HepG2 (cell line): ENCODE data around the gene EXOSC9.

ENCODE experiments used
- BCLAF1 ChIP-seq: fragments of 450-650 bp; IDR thresholded peaks from 2 replicates; pipeline ENCODE4 v1.6.1; 2017; ENCODE audit warnings: mild to moderate bottlenecking
- CBX5 ChIP-seq: sonication (generic); formaldehyde crosslinking; IDR thresholded peaks from 2 replicates; pipeline ENCODE4 v1.4.0; 2020; ENCODE audit warnings: missing genetic modification reagents, borderline replicate concordance
- CTCF ChIP-seq: sonication (generic); formaldehyde crosslinking; IDR thresholded peaks from 2 replicates; pipeline ENCODE4 v1.5.0; 2020; ENCODE audit warnings: mild to moderate bottlenecking, missing genetic modification reagents, moderate library complexity
- JUNB ChIP-seq: sonication (generic); formaldehyde crosslinking; IDR thresholded peaks from 2 replicates; pipeline ENCODE4 v1.8.0; 2022; ENCODE audit warnings: missing genetic modification reagents, mild to moderate bottlenecking, borderline replicate concordance
- MYC ChIP-seq: sonication (generic); formaldehyde crosslinking; IDR thresholded peaks from 2 replicates; pipeline ENCODE4 v1.9.0; 2021; ENCODE audit warnings: missing genetic modification reagents, borderline replicate concordance
- PCBP1 ChIP-seq: fragments of 200-400 bp; formaldehyde crosslinking; IDR thresholded peaks from 2 replicates; pipeline ENCODE4 v1.6.1; 2017; ENCODE audit warnings: mild to moderate bottlenecking, low read depth, low read length, borderline replicate concordance
- PHF8 ChIP-seq: sonication (generic); formaldehyde crosslinking; IDR thresholded peaks from 2 replicates; pipeline ENCODE4 v1.5.0; 2020; ENCODE audit warnings: missing genetic modification reagents
- POLR2A ChIP-seq, 2 experiments: IDR thresholded peaks; 2 replicates each; pipeline ENCODE4 v1.6.1; 2011; ENCODE audit warnings: low read depth in 2 of 2, low read length in 2 of 2, mild to moderate bottlenecking in 1 of 2, moderate library complexity in 1 of 2; ENCODE audit not compliant: insufficient read depth in 1 of 2
- SIN3A ChIP-seq: IDR thresholded peaks from 2 replicates; pipeline ENCODE4 v1.6.1; 2011; ENCODE audit warnings: low read depth, mild to moderate bottlenecking, control low read depth, low read length, borderline replicate concordance
- ZBTB20 ChIP-seq: sonication (generic); formaldehyde crosslinking; IDR thresholded peaks from 2 replicates; pipeline ENCODE4 v1.8.1; 2023; ENCODE audit warnings: missing genetic modification reagents, low read depth, mild to moderate bottlenecking, borderline replicate concordance
- ZBTB37 ChIP-seq: sonication (generic); formaldehyde crosslinking; IDR thresholded peaks from 2 replicates; pipeline ENCODE4 v1.4.0; 2020; ENCODE audit warnings: mild to moderate bottlenecking, missing genetic modification reagents
- ZFY ChIP-seq: sonication (generic); formaldehyde crosslinking; IDR thresholded peaks from 2 replicates; pipeline ENCODE4 v1.4.0; 2020; ENCODE audit warnings: missing genetic modification reagents

- no peak for TF ChIP-seq SIN3A
- TF ChIP-seq JUNB (CRISPR knock-in tag) = no peak
- no peak for TF ChIP-seq PCBP1
- no peak for TF ChIP-seq MYC (CRISPR knock-in tag)
- TF ChIP-seq BCLAF1 = no peak
- TF ChIP-seq CTCF = no peak
- no peak for TF ChIP-seq CBX5 (CRISPR knock-in tag)
- no peak for TF ChIP-seq ZBTB20 (CRISPR knock-in tag)
- no peak for TF ChIP-seq ZFY (CRISPR knock-in tag)
- TF ChIP-seq PHF8 = no peak
- no peak for TF ChIP-seq POLR2A (IDR thresholded peaks at IDR 0.05; ENCODE audit: insufficient read depth in 1 of 2, low read depth in 2 of 2, low read length in 2 of 2)
- TF ChIP-seq ZBTB37 (CRISPR knock-in tag) = no peak
Measured at GRCh38 chr4:121796283-121796682, 4.8 kb upstream of the EXOSC9 start.
